Esophagus squamous epithelium (tissue), 4 donors: ENCODE results near the gene PHACTR3.

Experiments
- POLR2A ChIP-seq, 4 donors: fragments of 450-650 bp; IDR thresholded peaks; one replicate each; pipeline ENCODE4 v1.6.1; 2017; ENCODE audit warnings: antibody characterized with exemption in 4 of 4, mild to moderate bottlenecking in 4 of 4, moderate library complexity in 3 of 4
- TF ChIP-seq, protein P1 (sequence below), 6 experiments: fragments of 450-650 bp in 4 of 6; fragments of 200-600 bp in 2 of 6; sonication (generic) in 2 of 6; IDR thresholded peaks; one replicate each; pipeline ENCODE4 v1.5.1; 2016 to 2019; ENCODE audit warnings: antibody characterized with exemption in 6 of 6, mild to moderate bottlenecking in 4 of 6, moderate library complexity in 4 of 6

- no peak for TF ChIP-seq POLR2A (IDR thresholded peaks at IDR 0.05)
- TF ChIP-seq, protein P1, sequence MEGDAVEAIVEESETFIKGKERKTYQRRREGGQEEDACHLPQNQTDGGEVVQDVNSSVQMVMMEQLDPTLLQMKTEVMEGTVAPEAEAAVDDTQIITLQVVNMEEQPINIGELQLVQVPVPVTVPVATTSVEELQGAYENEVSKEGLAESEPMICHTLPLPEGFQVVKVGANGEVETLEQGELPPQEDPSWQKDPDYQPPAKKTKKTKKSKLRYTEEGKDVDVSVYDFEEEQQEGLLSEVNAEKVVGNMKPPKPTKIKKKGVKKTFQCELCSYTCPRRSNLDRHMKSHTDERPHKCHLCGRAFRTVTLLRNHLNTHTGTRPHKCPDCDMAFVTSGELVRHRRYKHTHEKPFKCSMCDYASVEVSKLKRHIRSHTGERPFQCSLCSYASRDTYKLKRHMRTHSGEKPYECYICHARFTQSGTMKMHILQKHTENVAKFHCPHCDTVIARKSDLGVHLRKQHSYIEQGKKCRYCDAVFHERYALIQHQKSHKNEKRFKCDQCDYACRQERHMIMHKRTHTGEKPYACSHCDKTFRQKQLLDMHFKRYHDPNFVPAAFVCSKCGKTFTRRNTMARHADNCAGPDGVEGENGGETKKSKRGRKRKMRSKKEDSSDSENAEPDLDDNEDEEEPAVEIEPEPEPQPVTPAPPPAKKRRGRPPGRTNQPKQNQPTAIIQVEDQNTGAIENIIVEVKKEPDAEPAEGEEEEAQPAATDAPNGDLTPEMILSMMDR (IDR thresholded peaks at IDR 0.05) = no peak
Measured at GRCh38 chr20:59604741-59605600, 631 bp downstream of the PHACTR3 start.
